Measurements from ENCODE around the gene PDZRN3.

The PDZRN3 gene

DNA sequence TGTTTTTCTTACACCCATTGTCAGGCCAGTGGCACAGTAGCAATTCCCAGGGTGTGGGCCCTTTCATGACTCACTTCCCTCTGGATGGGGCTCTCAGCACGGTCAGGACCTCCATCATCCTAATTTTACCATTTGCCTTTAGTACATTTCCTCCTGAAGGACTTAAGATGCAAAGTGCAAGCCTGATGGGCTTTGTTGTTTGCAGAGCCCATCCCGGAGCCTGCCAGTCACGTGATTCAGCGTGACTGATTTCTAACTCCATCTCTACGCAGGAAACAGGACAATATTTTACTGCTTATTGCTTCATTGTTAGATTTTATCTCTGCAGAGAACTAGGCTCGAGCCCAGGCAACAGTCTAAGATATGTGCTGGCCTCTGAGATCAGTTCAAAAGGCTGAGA is 223.7 kb downstream of the PDZRN3 start:
- no peak overlapping the region for H3K4me3 ChIP-seq (ENCODE audit: low read depth, low read length)

GRCh38 chr3:73399666-73400253 is 225.0 kb downstream of the PDZRN3 start:
- no peak overlapping the region for H3K4me3 ChIP-seq (ENCODE audit: low read depth, low read length)

GRCh38 chr3:73399106-73399505 is 225.6 kb downstream of the PDZRN3 start:
- no peak overlapping the region for H3K4me3 ChIP-seq (ENCODE audit: low read depth, low read length)

DNA sequence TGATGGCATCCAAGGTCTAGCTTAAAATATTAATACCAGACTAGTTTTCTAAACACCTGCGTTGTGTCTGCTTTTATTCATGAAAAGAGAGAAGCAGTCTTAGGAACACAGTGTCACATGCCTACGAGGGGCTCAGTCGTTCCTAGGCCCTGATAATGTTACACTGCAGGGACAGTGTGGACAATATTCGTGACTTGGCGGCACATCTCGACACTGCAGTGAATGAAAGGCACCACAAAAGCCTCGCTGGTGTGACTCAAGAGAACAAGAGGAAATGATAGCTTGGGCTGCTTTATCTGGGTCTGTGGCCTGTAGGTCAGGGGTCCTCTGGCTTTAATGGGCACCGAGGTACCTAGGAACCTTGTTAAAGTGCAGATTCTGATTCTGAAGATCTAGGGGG is 226.7 kb downstream of the PDZRN3 start:
- no peak overlapping the region for H3K4me3 ChIP-seq (ENCODE audit: low read depth, low read length)

DNA sequence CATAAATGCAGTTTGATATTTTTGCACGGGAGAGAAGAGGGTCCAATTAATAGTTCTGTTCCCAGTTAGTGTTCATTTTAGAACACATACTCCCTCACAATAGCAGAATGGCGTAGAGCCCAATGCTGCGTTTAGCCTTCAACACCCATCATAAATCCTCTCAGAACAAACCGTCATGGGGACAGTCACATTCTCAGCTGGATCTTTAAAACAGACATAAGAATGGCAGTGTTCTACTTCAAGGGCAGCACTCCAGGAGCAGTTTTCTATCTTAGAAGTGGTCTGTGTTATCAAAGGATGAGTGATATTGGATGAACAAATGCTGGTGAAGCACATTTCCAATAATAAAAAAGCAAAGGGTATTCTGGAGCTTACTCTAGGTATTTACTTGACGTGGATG is 230.5 kb downstream of the PDZRN3 start:
- no peak overlapping the region for H3K4me3 ChIP-seq (ENCODE audit: low read depth, low read length)

GRCh38 chr3:73393005-73393404 is 231.7 kb downstream of the PDZRN3 start:
- H3K4me3 ChIP-seq (ENCODE audit: low read depth, low read length) = no peak overlapping the region

DNA sequence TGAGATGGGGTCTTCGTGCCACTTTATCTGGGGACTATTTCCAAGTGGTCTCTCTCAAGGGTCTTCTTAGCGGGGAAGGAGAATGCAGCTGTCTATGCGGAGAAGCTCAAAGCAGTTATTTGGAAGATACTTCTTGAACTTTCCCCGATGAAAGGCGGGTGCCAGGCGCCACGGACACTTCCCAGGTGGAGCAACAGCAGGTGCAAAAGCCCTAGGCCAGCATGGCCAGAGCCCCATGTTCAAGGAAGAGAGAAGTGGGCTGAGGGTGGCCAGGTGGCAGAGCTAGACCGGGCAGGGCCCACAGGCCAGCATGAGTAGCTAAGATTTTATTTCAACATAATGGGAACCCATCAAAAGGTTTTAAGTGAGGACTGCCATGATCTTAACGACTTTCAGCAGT is 232.8 kb downstream of the PDZRN3 start:
- H3K4me3 ChIP-seq (ENCODE audit: low read depth, low read length) = no peak overlapping the region

- no peak overlapping the region for H3K4me3 ChIP-seq (ENCODE audit: low read depth, low read length)
These were observed 234.8 kb downstream of the PDZRN3 start for GRCh38 chr3:73389928-73390327.

GRCh38 chr3:73389117-73389813 is 235.5 kb downstream of the PDZRN3 start:
- no peak overlapping the region for H3K4me3 ChIP-seq (ENCODE audit: low read depth, low read length)

DNA sequence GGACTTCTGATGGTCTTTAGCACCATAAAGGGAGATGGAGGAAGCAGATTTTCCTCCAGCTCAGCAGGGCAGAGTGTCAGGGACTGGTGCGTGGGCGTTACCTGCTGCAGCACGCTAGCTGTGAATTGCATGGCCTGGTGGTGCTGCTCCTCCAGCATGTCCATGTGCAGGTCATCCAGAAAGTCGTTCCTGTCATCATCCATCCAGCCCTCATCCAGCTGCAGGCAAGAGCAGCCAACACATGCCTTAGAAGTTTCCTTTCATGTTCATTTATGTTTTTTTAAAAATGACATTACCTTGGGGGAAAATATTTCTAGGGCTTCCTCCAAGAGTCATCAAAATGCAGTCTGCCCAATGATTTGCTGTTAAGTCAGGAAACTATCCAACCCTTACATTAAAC is 239.2 kb downstream of the PDZRN3 start:
- no peak overlapping the region for H3K4me3 ChIP-seq (ENCODE audit: low read depth, low read length)

DNA sequence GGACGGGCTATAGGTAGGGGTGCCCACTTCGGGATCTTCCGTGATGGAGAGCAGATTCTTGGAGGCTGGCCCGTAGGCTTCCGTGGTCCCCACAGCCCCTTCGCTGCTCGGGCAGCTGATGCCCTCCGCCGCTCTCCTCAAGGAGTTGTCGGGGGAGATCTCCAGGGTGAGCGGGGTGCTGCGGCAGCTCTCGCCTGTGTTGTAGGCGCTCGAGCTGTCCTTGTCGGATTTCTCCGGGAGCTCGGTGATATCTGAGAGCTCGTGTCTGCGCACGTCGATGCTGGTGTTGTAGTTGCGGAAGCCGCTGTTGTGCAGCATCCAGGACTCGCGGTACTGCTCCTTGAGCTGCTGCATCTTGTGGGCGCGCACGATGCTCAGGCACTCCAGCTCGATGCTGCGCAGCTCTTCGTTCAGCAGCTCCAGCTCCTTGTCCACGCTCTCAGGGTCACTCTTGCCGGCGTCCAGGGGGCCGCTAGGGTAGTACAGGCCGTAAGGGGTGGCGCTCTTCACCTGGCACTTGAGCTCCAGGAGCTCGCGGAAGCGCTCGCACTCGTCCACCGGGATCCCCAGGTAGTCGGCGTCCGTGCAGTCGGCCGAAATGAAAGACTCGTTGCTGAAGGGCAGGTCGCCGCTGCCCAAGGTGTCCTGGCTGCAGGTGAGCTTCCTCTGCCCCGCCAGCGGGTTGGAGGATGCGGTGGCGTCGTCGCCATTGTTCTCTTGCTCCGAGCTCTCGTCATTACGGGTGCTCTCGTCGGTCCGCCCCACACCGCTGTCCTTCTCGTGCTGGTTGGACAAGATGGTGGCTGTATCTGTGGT is 240.4 kb downstream of the PDZRN3 start:
- no peak overlapping the region for H3K4me3 ChIP-seq (ENCODE audit: low read depth, low read length)

- no peak overlapping the region for H3K4me3 ChIP-seq (ENCODE audit: low read depth, low read length)
These were observed 241.2 kb downstream of the PDZRN3 start for GRCh38 chr3:73383470-73384049.

DNA sequence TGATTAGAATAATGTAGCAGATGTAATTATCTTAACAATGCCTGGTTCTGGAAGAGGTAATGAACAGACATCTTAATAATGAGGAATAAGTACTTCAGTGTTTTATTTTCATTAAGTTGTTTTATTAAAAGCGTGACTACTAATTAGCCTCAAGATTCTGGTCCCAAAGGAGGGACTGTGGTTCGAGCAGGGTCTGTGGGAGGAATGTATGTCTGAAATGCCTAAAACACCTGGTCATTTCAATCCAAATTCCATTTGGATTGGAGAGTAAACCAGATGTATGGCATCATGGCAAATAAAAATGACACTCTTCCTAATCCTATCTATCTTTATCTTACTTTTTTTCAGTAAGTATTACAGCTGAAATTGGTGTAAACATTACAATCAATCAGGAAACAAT is 243.2 kb downstream of the PDZRN3 start:
- no peak overlapping the region for H3K4me3 ChIP-seq (ENCODE audit: low read depth, low read length)

DNA sequence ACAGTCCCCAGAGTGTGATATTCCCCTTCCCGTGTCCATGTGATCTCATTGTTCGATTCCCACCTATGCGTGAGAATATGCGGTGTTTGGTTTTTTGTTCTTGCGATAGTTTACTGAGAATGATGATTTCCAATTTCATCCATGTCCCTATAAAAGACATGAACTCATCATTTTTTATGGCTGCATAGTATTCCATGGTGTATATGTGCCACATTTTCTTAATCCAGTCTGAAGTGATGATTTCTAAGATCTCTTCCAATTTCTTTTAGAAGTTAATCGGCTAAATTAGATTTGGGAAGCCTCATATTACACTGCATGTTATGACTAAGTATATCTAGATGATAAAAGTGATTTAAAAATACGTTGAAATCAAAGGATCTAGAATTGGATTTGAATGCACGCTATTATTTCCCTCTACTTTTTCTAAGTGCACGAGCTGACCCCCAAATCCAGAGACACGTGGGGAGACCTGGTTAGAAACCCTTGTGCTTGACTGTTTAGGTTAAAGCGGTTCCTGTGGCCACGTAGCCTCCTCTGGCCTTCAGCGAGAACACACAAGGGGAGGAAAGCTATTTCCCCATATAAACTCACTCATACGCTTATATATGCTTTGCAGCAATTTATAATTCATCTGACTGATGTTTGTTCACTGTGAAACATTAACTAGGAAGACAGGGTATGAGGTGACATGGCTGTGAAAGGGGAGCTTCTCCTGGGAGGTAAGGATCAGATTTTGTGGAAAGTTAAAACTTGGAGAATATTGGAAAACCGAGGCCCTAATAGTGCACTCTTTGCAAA is 243.8 kb downstream of the PDZRN3 start:
- no peak overlapping the region for H3K4me3 ChIP-seq (ENCODE audit: low read depth, low read length)

DNA sequence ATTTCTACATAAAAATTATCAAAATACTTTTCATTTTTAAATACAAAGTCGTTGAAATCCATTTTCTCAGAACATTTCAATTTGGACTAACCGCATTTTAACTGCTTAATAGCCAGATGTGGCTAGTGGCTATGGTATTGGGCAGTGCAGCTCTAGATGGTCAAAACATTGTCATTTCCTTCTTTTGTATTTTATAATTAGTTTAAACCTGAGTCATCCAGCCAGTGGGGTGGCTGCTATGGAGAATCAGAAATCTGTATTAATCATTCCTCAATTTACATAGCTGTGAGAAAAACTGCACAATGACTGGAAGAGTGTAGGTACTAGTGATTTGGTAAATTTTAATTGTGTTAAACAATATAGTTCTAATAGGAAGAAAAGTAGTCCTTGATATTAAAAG is 245.3 kb downstream of the PDZRN3 start:
- H3K4me3 ChIP-seq (ENCODE audit: low read depth, low read length) = no peak overlapping the region

GRCh38 chr3:73378207-73378606 is 246.5 kb downstream of the PDZRN3 start:
- no peak overlapping the region for H3K4me3 ChIP-seq (ENCODE audit: low read depth, low read length)

- H3K4me3 ChIP-seq (ENCODE audit: low read depth, low read length) = no peak overlapping the region
These were observed 258.9 kb downstream of the PDZRN3 start for GRCh38 chr3:73365756-73366397.

- H3K4me3 ChIP-seq (ENCODE audit: low read depth, low read length) = no peak overlapping the region
These were observed 260.2 kb downstream of the PDZRN3 start for GRCh38 chr3:73364517-73364916.

DNA sequence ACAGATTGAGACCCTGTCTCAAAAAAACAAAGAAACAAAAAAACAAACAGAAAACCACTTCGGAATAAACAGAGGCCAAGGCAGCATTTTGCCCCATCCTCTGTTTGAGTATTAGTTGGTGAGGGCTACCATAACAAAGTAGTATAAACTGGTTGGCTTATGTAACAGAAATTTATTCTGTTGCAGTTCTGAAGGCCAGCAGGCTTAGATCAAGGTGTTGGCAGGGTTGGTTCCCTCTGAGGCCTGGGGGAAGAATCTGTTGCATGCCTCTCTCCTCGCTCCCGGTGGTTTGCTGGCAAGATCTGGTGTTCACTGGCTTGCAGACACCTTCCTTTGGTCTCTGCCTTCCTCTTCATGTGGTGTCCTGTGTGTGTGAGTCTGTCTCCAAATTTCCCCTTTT is 261.6 kb downstream of the PDZRN3 start:
- no peak overlapping the region for H3K4me3 ChIP-seq (ENCODE audit: low read depth, low read length)

DNA sequence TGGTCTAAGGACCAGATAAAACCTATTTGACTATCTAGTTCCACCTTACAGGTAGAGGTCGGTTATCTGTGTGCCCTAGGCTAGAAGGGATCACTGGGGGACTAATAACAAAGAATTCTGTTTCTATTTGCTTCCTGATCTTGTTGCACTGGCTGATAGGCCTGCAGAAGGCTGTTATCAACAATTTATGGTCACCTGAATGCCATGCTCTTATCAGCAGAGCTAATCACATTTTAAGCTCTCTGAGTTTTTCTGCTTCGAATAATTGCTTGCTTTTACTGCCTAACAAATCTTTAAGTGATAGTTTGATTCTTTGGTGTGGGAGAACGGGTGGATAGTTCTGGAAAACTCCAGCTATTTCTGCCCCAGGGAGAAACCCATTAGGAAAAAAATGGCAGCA is 263.1 kb downstream of the PDZRN3 start:
- no peak overlapping the region for H3K4me3 ChIP-seq (ENCODE audit: low read depth, low read length)
